K562 (cell line): ENCODE results near the gene SCN2B. TPM values are rescaled to one million over a fixed set of nuclear protein-coding genes. Genes with fewer than 3 reads are reported as not detected.

ENCODE experiments used
- ATAC-seq: fragments of 200-7000 bp; cut with Tn5 transposase; 3 replicates; pipeline ENCODE4 v1.9.1; 2020; ENCODE audit warnings: moderate library complexity
- BruUV-seq: library from RNA; stranded (reverse); fragments of 400-500 nt; replicated peaks from 2 replicates; lab custom pipeline; 2021; lab: Mats Ljungman, UMichigan
- CTCF ChIA-PET: fragments of 300-600 bp; formaldehyde crosslinking; extraction: SDS; loops from one replicate; lab custom pipeline; 2021; ENCODE audit warnings: low intra/inter-chr PET ratio; lab: Yijun Ruan, JAX
- POLR2A ChIA-PET: fragments of 300-600, 350-650 bp; sonication (Branson Sonifier 250); formaldehyde crosslinking; extraction: SDS; loops from one replicate; lab custom pipeline; 2021; ENCODE audit warnings: antibody characterized with exemption, inconsistent platforms; lab: Yijun Ruan, JAX
- DNase-seq, 4 experiments: peaks; one replicate each; pipeline versions ENCODE4 v3.0.0 to v3.0.0-alpha.2; 2011 to 2018; ENCODE audit warnings: low spot score in 3 of 4, mixed read lengths in 3 of 4; ENCODE audit errors: extremely low read depth in 1 of 4
- FAIRE-seq: peaks from 2 replicates; lab custom pipeline; 2011; peaks lifted over from hg19 to GRCh38; lab: Jason Lieb, UNC
- H2AFZ ChIP-seq: 2 replicates; pipeline ENCODE4 v1.6.0; 2011; ENCODE audit warnings: low read depth, low read length, control low read depth, inconsistent platforms
- H3K27ac ChIP-seq: fragments of 200-600 bp; 3 replicates; pipeline ENCODE4 v1.8.0; 2011; ENCODE audit warnings: low read depth, mild to moderate bottlenecking, control low read depth, inconsistent platforms, low read length, moderate library complexity, mixed read lengths; ENCODE audit errors: extremely low read depth
- H3K27me3 ChIP-seq, 2 experiments: fragments of 300-600 bp in 1 of 2; 2 replicates in 1 of 2; 3 replicates in 1 of 2; pipeline versions ENCODE4 v1.6.0 to v1.8.0; 2011; ENCODE audit warnings: inconsistent platforms in 2 of 2, low read length in 2 of 2, mild to moderate bottlenecking in 1 of 2, mixed read lengths in 1 of 2, moderate library complexity in 1 of 2; ENCODE audit not compliant: control insufficient read depth in 2 of 2, insufficient read depth in 2 of 2
- H3K36me3 ChIP-seq: fragments of 300-600 bp; 3 replicates; pipeline ENCODE4 v1.8.0; 2011; ENCODE audit warnings: mild to moderate bottlenecking, low read length, inconsistent platforms; ENCODE audit not compliant: control insufficient read depth, insufficient read depth
- H3K4me1 ChIP-seq, 2 experiments: fragments of 200-600 bp in 1 of 2; replicated peaks in 1 of 2; 2 replicates in 1 of 2; 3 replicates in 1 of 2; pipeline versions ENCODE4 v1.5.1 to v1.8.0; 2011; ENCODE audit warnings: inconsistent platforms in 2 of 2, low read length in 2 of 2, mild to moderate bottlenecking in 1 of 2, mixed read lengths in 1 of 2, moderate library complexity in 1 of 2; ENCODE audit not compliant: control insufficient read depth in 2 of 2, insufficient read depth in 2 of 2
- H3K4me2 ChIP-seq: 2 replicates; pipeline ENCODE4 v1.6.1; 2011; ENCODE audit warnings: low read length, control low read depth, inconsistent platforms, mixed read lengths; ENCODE audit not compliant: insufficient read depth
- H3K4me3 ChIP-seq: fragments of 200-600 bp; sonication (generic), shearing (Covaris generic); 2 replicates; pipeline ENCODE4 v1.5.1; 2016; ENCODE audit warnings: control low read depth, inconsistent platforms
- H3K79me2 ChIP-seq: fragments of 200-600 bp; 3 replicates; pipeline ENCODE4 v1.8.0; 2011; ENCODE audit warnings: low read length, inconsistent platforms; ENCODE audit not compliant: control insufficient read depth, insufficient read depth
- H3K9ac ChIP-seq, 2 experiments: 2 replicates each; pipeline versions ENCODE4 v1.6.0 to v1.6.1; 2011; ENCODE audit warnings: low read depth in 2 of 2, low read length in 2 of 2, control low read depth in 1 of 2, inconsistent platforms in 1 of 2, mild to moderate bottlenecking in 1 of 2, mixed read lengths in 1 of 2; ENCODE audit not compliant: insufficient read depth in 1 of 2
- H3K9me1 ChIP-seq: one replicate; pipeline ENCODE4 v1.6.0; 2011; ENCODE audit warnings: inconsistent platforms, mild to moderate bottlenecking, low read length, moderate library complexity; ENCODE audit not compliant: control insufficient read depth, insufficient read depth
- H3K9me3 ChIP-seq: replicated peaks from 2 replicates; pipeline ENCODE4 v1.5.1; 2011; ENCODE audit warnings: low read depth, low read length, inconsistent platforms; ENCODE audit not compliant: control insufficient read depth, insufficient read depth
- H4K20me1 ChIP-seq: replicated peaks from 2 replicates; pipeline ENCODE4 v1.6.1; 2011; ENCODE audit warnings: low read length, inconsistent platforms, mixed read lengths; ENCODE audit not compliant: control insufficient read depth, insufficient read depth
- ARID1B ChIP-seq: fragments of 450-650 bp; IDR thresholded peaks from 2 replicates; pipeline ENCODE4 v1.6.1; 2016; ENCODE audit warnings: antibody characterized with exemption, mild to moderate bottlenecking, inconsistent platforms
- BRD4 ChIP-seq: fragments of 200-600 bp; sonication (generic); IDR thresholded peaks from 2 replicates; pipeline ENCODE4 v1.6.1; 2017; ENCODE audit warnings: inconsistent platforms
- CHCHD3 ChIP-seq: fragments of 250-450 bp; sonication (Bioruptor Pico); IDR thresholded peaks from 2 replicates; pipeline ENCODE4 v2.1.2; 2022; ENCODE audit warnings: mild to moderate bottlenecking
- E2F8 ChIP-seq: fragments of 450-650 bp; IDR thresholded peaks from 2 replicates; pipeline ENCODE4 v1.7.1; 2018; ENCODE audit warnings: mild to moderate bottlenecking, low read depth; ENCODE audit not compliant: partially characterized antibody
- FOXK1 ChIP-seq: sonication (generic); formaldehyde crosslinking; IDR thresholded peaks from 2 replicates; pipeline ENCODE4 v1.8.0; 2022; ENCODE audit warnings: missing genetic modification reagents, mild to moderate bottlenecking, borderline replicate concordance
- GATAD2B ChIP-seq: fragments of 450-650 bp; IDR thresholded peaks from 2 replicates; pipeline ENCODE4 v1.6.1; 2017; ENCODE audit warnings: mild to moderate bottlenecking, borderline replicate concordance
- HMBOX1 ChIP-seq: sonication (generic); IDR thresholded peaks from 2 replicates; pipeline ENCODE4 v1.6.1; 2016
- HMGN3 ChIP-seq: IDR thresholded peaks from 2 replicates; pipeline ENCODE4 v1.6.1; 2011; ENCODE audit warnings: borderline replicate concordance, low read depth, mild to moderate bottlenecking, mixed read lengths, low read length; ENCODE audit not compliant: insufficient read length; ENCODE audit errors: extremely low read depth
- MAFG ChIP-seq: fragments of 450-650 bp; conservative IDR thresholded peaks from 2 replicates; pipeline ENCODE4 v1.6.1; 2016; ENCODE audit warnings: missing genetic modification characterization, missing compliant biosample characterization
- NUFIP1 ChIP-seq: fragments of 450-650 bp; IDR thresholded peaks from 2 replicates; pipeline ENCODE4 v1.6.1; 2018; ENCODE audit not compliant: partially characterized antibody
- POLR2A ChIP-seq: fragments of 450-650 bp; conservative IDR thresholded peaks from 2 replicates; pipeline ENCODE4 v1.6.1; 2016
- SAFB ChIP-seq: fragments of 200-400 bp; formaldehyde crosslinking; IDR thresholded peaks from 2 replicates; pipeline ENCODE4 v1.6.1; 2017; ENCODE audit warnings: low read depth, low read length, borderline replicate concordance
- SOX6 ChIP-seq: fragments of 450-650 bp; IDR thresholded peaks from 2 replicates; pipeline ENCODE4 v1.6.1; 2014; ENCODE audit warnings: mild to moderate bottlenecking
- ZBTB17 ChIP-seq: fragments of 450-650 bp; formaldehyde crosslinking; IDR thresholded peaks from 2 replicates; pipeline ENCODE4 v1.4.0; 2020; ENCODE audit warnings: mild to moderate bottlenecking
- ZBTB34 ChIP-seq: fragments of 250-450 bp; sonication (Bioruptor Pico); IDR thresholded peaks from 2 replicates; pipeline ENCODE4 v1.8.0; 2021; ENCODE audit warnings: mild to moderate bottlenecking, moderate library complexity
- ZFX ChIP-seq: sonication (generic); formaldehyde crosslinking; IDR thresholded peaks from 2 replicates; pipeline ENCODE4 v1.8.0; 2022; ENCODE audit warnings: mild to moderate bottlenecking, missing genetic modification reagents, moderate library complexity
- ZKSCAN3 ChIP-seq: fragments of 250-450 bp; sonication (Bioruptor Pico); IDR thresholded peaks from 2 replicates; pipeline ENCODE4 v1.4.0; 2020
- WGBS: fragments of 100-300 bp; shearing (Covaris generic); methylation state at CpG from one replicate; pipeline ENCODE4 v1.1.6; 2016; ENCODE audit warnings: low coverage, mixed read lengths; ENCODE audit not compliant: insufficient coverage; ENCODE audit errors: missing lambda C conversion rate; 5-methylcytosine and 5-hydroxymethylcytosine counted together
- in situ Hi-C: fragments of 300-500 bp; cut with MboI; formaldehyde crosslinking; loops from 4 replicates; pipeline ENCODE4 v1.15.0; 2018; ENCODE audit warnings: inconsistent platforms, mixed read lengths
- intact Hi-C: fragments of 100-400 bp; cut with micrococcal nuclease; formaldehyde crosslinking; loops from 2 replicates; pipeline ENCODE4 v1.14.2; 2022
- polyA plus RNA-seq, 8 experiments: library from polyadenylated mRNA; depleted of rRNA in 4 of 8; stranded (reverse) in 5 of 8; unstranded in 3 of 8; fragments of >200 nt; fragmentation: Nextera tagmentation in 2 of 8; fragmentation: Illumina TruSeq in 1 of 8; extraction: Ambion mirVana in 2 of 8; extraction: Trizol in 1 of 8; gene quantifications; 2 replicates each; pipeline versions ENCODE4 v1.2.1 to v1.2.3, GENCODE V29; 2011 to 2014; ENCODE audit warnings: inconsistent platforms in 1 of 8, missing spikeins in 1 of 8
- total RNA-seq, 7 experiments: library from RNA; depleted of rRNA in 6 of 7; stranded (reverse); fragments of >200 nt in 6 of 7; fragmentation: Illumina TruSeq in 2 of 7; extraction: Trizol in 2 of 7; gene quantifications; 2 replicates each; pipeline versions ENCODE4 v1.2.1 to v1.2.3, GENCODE V29; 2011 to 2021; ENCODE audit warnings: low replicate concordance in 1 of 7

SCN2B gene
- total and polyA plus RNA-seq, 9 of the 15 experiments (the other 6 are each of a cell fraction or from before 2014, with no cell fraction given) = not detected

- intact Hi-C loops = no loop called here
Measured at GRCh38 chr11:118194835-118195627, 18.6 kb upstream of the SCN2B start.

More at GRCh38 chr11:118194835-118195627, 18.6 kb upstream of the SCN2B start:
- CTCF ChIA-PET = interaction anchor here (0.6 kb wide), 1 partner anchor 22 kb away, joined by 3 read pairs; no protein-coding TSS in a partner anchor
- Histone ChIP-seq H4K20me1 (no peaks in the 10 kb centered on the region), H3K79me2 (no peaks in the 10 kb centered on the region), H3K4me2 (no peak overlapping the region), H2AFZ (no peak overlapping the region), H3K9me3 (no peaks in the 10 kb centered on the region)
- POLR2A ChIA-PET = interaction anchor here (0.8 kb wide), 1 partner anchor 79 kb away, joined by 4 read pairs; no protein-coding TSS in a partner anchor
- DNase-seq (no peak), ATAC-seq (no peak)
- WGBS = 4% methylated on average over 10 of the region's 10 CpGs
- TF ChIP-seq ARID1B (no peak), SAFB (no peak), ZBTB34 (no peak), ZFX (no peak), NUFIP1 (no peak), SOX6 (no peak), ZBTB17 (CRISPR knock-in tag) (no peak), CHCHD3 (CRISPR knock-in tag) (no peak), FOXK1 (CRISPR knock-in tag) (no peak), HMGN3 (no peak), POLR2A (no peak), GATAD2B (no peak), ZKSCAN3 (CRISPR knock-in tag) (no peak), BRD4 (no peak), E2F8 (no peak), MAFG (tag) (no peak), HMBOX1 (no peak)
- TF ChIP-seq, all 486 proteins: peak for 0
- Histone ChIP-seq H3K27ac (no peak overlapping the region), H3K4me1 (0 out of 5 replicates have a peak, but pooled peaks cover 0 to 3% of the 10 kb centered on the region in 2 experiments), H3K9ac (no peak overlapping the region; a peak in 1 of 4 replicates), H3K4me3 (no peak overlapping the region), H3K27me3 (peaks cover 0 to 15% of the 10 kb centered on the region in 2 experiments; a peak in 3 of 5 replicates), H3K36me3 (no peaks in the 10 kb centered on the region), H3K9me1 (no peaks in the 10 kb centered on the region)
- FAIRE-seq = no peak
- BruUV-seq = no TSS peak
- in situ Hi-C loops = loop anchor here (5.0 kb wide), 2 partner anchors 102 to 297 kb away; no protein-coding TSS in a partner anchor
